ENCODE results near the gene TP53I11.

The TP53I11 gene

GRCh38 chr11:44885065-44885810 is 65.4 kb downstream of the TP53I11 start:
- no peak for DNase-seq (ENCODE audit: low spot score)

GRCh38 chr11:44884056-44884455 is 66.6 kb downstream of the TP53I11 start:
- no peak for DNase-seq (ENCODE audit: low spot score)

- peak; percentile 13 for DNase-seq (ENCODE audit: low spot score)
Observed at GRCh38 chr11:44883277-44883676, 67.4 kb downstream of the TP53I11 start.

All from activated CD4-positive, alpha-beta T cell treated with anti-CD3 and anti-CD28 coated beads, Interleukin-2, Interleukin-4, amounts not matched to agents 100 ng/mL and 50 ng/mL, durations not matched to agents 16 hours and 8 hours (primary cell).